ENCODE data around the gene HMX3. TPM values are rescaled to one million over a fixed set of nuclear protein-coding genes. Genes with fewer than 3 reads are reported as not detected.

HMX3 gene
- total and polyA plus RNA-seq, 2 of the 13 experiments (the other 11 are each of a cell fraction or from before 2014, with no cell fraction given) = not detected

GRCh38 chr10:123154092-123154710, 18.4 kb downstream of the HMX3 start, which contains the start of gene BUB3:
TSS of gene BUB3 (plus strand) at chr10:123154402. CDS start at chr10:123154918, 516 bp downstream.
- peak; percentile 98 for FAIRE-seq
- Histone ChIP-seq H2AFZ (ENCODE audit: low read length) (no peak within 1 kb of the TSS), H3K27ac (ENCODE audit: extremely low read length, insufficient read depth, low read length) (peak within 1 kb of the TSS; percentile 88), H3K4me2 (ENCODE audit: low read depth, low read length) (peak within 1 kb of the TSS; percentile 70), H3K4me3 (replicated peaks in 1 of 3; ENCODE audit: insufficient read depth in 1 of 3, low read depth in 2 of 3, low read length in 3 of 3) (peak within 1 kb of the TSS; percentile 65 to 99 (median 98)), H3K36me3 (replicated peaks in 1 of 2; ENCODE audit: control insufficient read depth in 1 of 2, insufficient read depth in 2 of 2, low read length in 2 of 2) (peaks cover 0 to 4% of the 10 kb centered on the region in 2 experiments; a peak in 3 of 5 replicates), H4K20me1 (ENCODE audit: insufficient read depth, low read length) (peaks cover 20% of the 10 kb centered on the region), H3K9ac (ENCODE audit: insufficient read depth, low read depth, low read length) (peak within 1 kb of the TSS; percentile 92), H3K27me3 (ENCODE audit: control insufficient read depth in 1 of 2, insufficient read depth in 2 of 2, low read length in 2 of 2) (peaks cover 6 to 42% of the 10 kb centered on the region in 2 experiments), H3K9me3 (ENCODE audit: low read length) (no peaks in the 10 kb centered on the region), H3K79me2 (ENCODE audit: insufficient read depth, low read length) (peaks cover 48% of the 10 kb centered on the region), H3K4me1 (ENCODE audit: insufficient read depth, low read length) (peaks cover 50% of the 10 kb centered on the region)
- intact Hi-C loops (cut with micrococcal nuclease; ENCODE audit: unreplicated experiment) = loop anchor here (10.0 kb wide), 1 partner anchor 51 kb away; no protein-coding TSS in a partner anchor
- no TSS peak for BruUV-seq (replicated peaks)
- POLR2A ChIA-PET = interaction anchor here (0.7 to 1.6 kb wide), 12 partner anchors 9 to 200 kb away, joined by 3 to 11 read pairs (median 3); partner anchors contain the start of genes ACADSB, C10orf88, IKZF5 and PSTK
- CTCF ChIA-PET (ENCODE audit: low intra/inter-chr PET ratio, low total read pairs) = no interaction called here
- in situ Hi-C loops (cut with HindIII; ENCODE audit: extremely low pct_ligation_motif_present, low pct_unique_long_range_greater_than_20kb) = no loop called here
- peak; percentile 97 for ATAC-seq
- WGBS (ENCODE audit: low lambda C conversion rate) = 0% methylated on average over 6 of the region's 50 CpGs
- DNase-seq (ENCODE audit: low spot score) = peak; percentile 98
- TF ChIP-seq, protein P1, sequence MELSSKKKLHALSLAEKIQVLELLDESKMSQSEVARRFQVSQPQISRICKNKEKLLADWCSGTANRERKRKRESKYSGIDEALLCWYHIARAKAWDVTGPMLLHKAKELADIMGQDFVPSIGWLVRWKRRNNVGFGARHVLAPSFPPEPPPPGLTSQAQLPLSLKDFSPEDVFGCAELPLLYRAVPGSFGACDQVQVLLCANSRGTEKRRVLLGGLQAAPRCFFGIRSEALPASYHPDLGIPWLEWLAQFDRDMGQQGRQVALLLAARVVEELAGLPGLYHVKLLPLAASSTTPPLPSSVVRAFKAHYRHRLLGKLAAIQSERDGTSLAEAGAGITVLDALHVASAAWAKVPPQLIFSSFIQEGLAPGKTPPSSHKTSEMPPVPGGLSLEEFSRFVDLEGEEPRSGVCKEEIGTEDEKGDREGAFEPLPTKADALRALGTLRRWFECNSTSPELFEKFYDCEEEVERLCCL (CRISPR knock-in tag; IDR thresholded peaks at IDR 0.05; ENCODE audit: borderline replicate concordance) = no peak
- TF ChIP-seq PRMT3 (CRISPR knock-in tag; IDR thresholded peaks at IDR 0.05; ENCODE audit: borderline replicate concordance, low read depth) (no peak), TSC22D2 (CRISPR knock-in tag; IDR thresholded peaks at IDR 0.05; ENCODE audit: borderline replicate concordance) (peak; percentile 41; the same call in 1 of the 2 replicates), ZNF570 (CRISPR knock-in tag; IDR thresholded peaks at IDR 0.05; ENCODE audit: borderline replicate concordance) (no peak), DNMT3B (CRISPR knock-in tag; conservative IDR thresholded peaks at IDR 0.05) (no peak), ZNF180 (CRISPR knock-in tag; IDR thresholded peaks at IDR 0.05; ENCODE audit: borderline replicate concordance, low read depth) (no peak), SSRP1 (CRISPR knock-in tag; IDR thresholded peaks at IDR 0.05) (no peak), ZFY (CRISPR knock-in tag; IDR thresholded peaks at IDR 0.05) (peak; percentile 58), NCOA5 (CRISPR knock-in tag; IDR thresholded peaks at IDR 0.05) (no peak), HOXD1 (CRISPR knock-in tag; IDR thresholded peaks at IDR 0.05) (no peak), ZNF510 (CRISPR knock-in tag; IDR thresholded peaks at IDR 0.05; ENCODE audit: low read depth) (no peak), TEAD2 (CRISPR knock-in tag; IDR thresholded peaks at IDR 0.05) (no peak), TEAD3 (CRISPR knock-in tag; optimal IDR thresholded peaks at IDR 0.05; ENCODE audit: borderline replicate concordance) (peak; percentile 47), ZNF619 (CRISPR knock-in tag; IDR thresholded peaks at IDR 0.05) (peak; percentile 89), PHF5A (CRISPR knock-in tag; IDR thresholded peaks at IDR 0.05; ENCODE audit: low read depth, unreplicated experiment) (no peak), THAP8 (CRISPR knock-in tag; IDR thresholded peaks at IDR 0.05; ENCODE audit: borderline replicate concordance) (no peak), SP140L (CRISPR knock-in tag; IDR thresholded peaks at IDR 0.05; ENCODE audit: borderline replicate concordance) (no peak), NCOR1 (IDR thresholded peaks at IDR 0.05; ENCODE audit: borderline replicate concordance, low read length) (peak; percentile 29; the same call in 1 of the 2 replicates)
- TF ChIP-seq, protein P2, sequence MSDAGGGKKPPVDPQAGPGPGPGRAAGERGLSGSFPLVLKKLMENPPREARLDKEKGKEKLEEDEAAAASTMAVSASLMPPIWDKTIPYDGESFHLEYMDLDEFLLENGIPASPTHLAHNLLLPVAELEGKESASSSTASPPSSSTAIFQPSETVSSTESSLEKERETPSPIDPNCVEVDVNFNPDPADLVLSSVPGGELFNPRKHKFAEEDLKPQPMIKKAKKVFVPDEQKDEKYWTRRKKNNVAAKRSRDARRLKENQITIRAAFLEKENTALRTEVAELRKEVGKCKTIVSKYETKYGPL (CRISPR knock-in tag; IDR thresholded peaks at IDR 0.05) = no peak
- TF ChIP-seq, protein P3, sequence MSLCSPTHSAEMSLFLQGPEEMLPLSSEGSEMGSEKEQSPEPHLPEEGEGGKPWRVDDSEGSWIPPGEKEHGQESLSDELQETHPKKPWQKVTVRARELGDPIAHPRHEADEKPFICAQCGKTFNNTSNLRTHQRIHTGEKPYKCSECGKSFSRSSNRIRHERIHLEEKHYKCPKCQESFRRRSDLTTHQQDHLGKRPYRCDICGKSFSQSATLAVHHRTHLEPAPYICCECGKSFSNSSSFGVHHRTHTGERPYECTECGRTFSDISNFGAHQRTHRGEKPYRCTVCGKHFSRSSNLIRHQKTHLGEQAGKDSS (CRISPR knock-in tag; IDR thresholded peaks at IDR 0.05; ENCODE audit: borderline replicate concordance, low read depth) = no peak; the same call in 1 of the 2 replicates
- TF ChIP-seq, protein P4, sequence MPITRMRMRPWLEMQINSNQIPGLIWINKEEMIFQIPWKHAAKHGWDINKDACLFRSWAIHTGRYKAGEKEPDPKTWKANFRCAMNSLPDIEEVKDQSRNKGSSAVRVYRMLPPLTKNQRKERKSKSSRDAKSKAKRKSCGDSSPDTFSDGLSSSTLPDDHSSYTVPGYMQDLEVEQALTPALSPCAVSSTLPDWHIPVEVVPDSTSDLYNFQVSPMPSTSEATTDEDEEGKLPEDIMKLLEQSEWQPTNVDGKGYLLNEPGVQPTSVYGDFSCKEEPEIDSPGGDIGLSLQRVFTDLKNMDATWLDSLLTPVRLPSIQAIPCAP (CRISPR knock-in tag; IDR thresholded peaks at IDR 0.05; ENCODE audit: low read depth) = no peak
